Hematopoietic multipotent progenitor cell (in vitro differentiated cells): ENCODE measurements around the gene OBSCN. TPM values are rescaled to one million over a fixed set of nuclear protein-coding genes. Genes with fewer than 3 reads are reported as not detected.

Source experiments
- DNase-seq, 3 donors: peaks; one replicate each; pipeline ENCODE4 v3.0.0-alpha.2; 2011 to 2015; ENCODE audit warnings: low read depth in 2 of 3, low spot score in 2 of 3
- total RNA-seq: library from RNA; depleted of rRNA; stranded (reverse); fragments of >200 nt; gene quantifications from one replicate; pipeline ENCODE4 v1.2.3, GENCODE V29; 2012

The OBSCN gene, protein sequence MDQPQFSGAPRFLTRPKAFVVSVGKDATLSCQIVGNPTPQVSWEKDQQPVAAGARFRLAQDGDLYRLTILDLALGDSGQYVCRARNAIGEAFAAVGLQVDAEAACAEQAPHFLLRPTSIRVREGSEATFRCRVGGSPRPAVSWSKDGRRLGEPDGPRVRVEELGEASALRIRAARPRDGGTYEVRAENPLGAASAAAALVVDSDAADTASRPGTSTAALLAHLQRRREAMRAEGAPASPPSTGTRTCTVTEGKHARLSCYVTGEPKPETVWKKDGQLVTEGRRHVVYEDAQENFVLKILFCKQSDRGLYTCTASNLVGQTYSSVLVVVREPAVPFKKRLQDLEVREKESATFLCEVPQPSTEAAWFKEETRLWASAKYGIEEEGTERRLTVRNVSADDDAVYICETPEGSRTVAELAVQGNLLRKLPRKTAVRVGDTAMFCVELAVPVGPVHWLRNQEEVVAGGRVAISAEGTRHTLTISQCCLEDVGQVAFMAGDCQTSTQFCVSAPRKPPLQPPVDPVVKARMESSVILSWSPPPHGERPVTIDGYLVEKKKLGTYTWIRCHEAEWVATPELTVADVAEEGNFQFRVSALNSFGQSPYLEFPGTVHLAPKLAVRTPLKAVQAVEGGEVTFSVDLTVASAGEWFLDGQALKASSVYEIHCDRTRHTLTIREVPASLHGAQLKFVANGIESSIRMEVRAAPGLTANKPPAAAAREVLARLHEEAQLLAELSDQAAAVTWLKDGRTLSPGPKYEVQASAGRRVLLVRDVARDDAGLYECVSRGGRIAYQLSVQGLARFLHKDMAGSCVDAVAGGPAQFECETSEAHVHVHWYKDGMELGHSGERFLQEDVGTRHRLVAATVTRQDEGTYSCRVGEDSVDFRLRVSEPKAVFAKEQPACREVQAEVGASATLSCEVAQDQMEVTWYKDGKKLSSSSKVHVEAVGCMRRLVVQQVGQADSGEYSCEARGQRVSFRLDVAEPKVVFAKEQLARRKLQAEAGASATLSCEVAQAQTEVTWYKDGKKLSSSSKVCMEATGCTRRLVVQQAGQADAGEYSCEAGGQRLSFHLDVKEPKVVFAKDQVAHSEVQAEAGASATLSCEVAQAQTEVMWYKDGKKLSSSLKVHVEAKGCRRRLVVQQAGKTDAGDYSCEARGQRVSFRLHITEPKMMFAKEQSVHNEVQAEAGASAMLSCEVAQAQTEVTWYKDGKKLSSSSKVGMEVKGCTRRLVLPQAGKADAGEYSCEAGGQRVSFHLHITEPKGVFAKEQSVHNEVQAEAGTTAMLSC (N-terminal part only)
- total RNA-seq = 85.9 TPM

- DNase-seq = no peak
Observed at GRCh38 chr1:228207851-228208821, at the start of gene OBSCN. OBSCN (plus strand) TSS chr1:228208044; CDS start chr1:228211784, 3,740 bp downstream.

GRCh38 chr1:228158151-228159007 lies 49.5 kb upstream of the OBSCN start:
- no peak for DNase-seq

DNA sequence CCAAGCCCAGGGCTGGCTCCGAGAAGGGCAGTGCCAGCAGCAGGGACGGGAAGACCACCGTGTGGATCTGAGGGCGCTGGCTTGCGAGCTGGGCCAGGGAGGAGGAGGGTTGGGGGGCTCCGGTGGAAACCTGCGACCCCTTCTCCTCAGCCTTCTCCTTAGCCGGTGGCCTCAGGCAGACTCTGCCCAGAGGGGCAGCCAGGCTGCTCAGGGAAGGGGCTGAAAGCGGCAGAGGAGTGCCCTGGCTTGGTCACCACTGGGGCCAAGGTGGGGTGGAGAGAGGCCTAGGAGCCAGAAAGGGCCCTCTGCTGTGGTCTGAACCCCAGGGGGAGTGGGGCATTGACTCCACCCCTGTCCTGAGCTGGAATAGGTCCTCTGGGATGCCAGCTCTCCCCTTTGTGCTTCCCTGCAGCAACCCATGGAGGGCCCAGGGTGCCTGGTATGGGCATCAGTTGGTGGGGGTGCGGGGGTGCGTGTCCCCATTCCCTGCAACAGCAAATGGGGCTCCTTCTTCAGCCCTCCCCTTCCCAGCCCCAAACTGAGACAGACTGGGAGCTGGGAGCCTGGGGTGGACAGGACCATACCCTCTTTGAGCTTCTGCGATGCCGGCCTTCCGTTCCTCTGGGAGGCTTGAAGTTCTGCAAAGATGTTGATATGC lies 48.7 kb upstream of the OBSCN start:
- DNase-seq = no peak

DNA sequence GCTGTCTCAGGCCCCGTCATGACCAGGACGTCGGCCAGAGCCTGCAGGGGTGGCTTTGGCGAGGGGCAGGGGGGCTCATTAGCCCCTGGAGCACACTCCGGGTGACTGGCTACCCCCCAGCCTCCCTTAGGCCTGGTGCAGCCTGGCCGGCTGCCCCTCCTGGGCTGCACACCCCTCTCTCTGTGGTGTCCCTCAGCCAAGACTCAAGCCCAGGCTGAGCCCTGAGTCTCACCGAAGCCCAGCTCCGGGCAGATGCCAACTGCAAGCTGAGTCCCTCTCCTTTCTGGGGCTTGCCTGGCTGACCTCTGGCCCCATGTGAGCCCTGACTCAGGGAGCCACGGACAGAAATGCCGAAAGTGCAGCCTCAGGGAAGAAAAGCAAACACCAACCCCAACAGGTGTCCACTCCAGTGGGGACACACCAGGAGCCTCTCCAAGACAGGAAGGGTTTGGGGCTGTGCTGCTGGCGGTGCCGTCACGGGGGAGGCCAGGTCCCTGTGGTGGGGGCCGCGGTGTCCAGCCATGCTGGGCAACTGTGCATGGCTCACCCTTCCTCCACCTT lies 47.6 kb upstream of the OBSCN start:
- no peak for DNase-seq

DNA sequence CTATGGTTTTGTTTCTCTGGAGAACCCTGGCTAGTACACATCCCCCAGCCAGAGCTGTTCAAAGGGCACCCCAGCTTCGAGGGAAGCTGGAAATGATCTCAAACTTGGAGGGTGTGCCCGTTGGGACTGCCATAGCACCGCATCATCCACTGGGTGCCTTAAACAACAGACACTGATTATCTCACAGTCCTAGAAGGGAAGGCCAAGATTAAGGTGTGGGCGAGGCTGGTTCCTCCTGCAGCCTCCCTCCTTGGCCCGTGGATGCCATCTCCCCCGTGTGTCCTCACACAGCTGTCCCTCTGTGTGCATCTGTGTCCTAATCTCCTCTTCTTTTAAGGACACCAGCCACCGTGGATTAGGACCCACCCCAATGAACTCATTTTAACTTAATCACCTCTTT lies 46.5 kb upstream of the OBSCN start:
- DNase-seq = no peak

DNA sequence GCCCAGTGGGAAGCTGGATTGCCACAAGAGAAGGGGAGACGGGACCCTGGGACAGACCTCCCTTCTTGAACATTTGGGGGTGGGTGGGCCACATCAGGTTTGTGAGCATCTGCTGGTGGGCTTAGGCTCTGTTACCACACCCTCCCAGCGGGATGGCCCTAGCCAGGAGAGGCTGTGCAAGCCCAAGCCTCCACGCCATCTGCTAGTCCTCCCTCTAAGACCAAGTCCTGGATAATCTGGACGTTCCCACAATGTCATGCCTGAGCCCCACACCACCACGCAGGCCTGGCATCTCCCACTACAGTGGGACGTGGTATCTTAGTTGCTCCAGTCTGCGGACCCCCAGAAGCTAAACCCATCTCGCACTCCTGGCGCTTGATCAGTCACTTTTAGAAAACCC lies 46.0 kb upstream of the OBSCN start:
- DNase-seq = no peak

DNA sequence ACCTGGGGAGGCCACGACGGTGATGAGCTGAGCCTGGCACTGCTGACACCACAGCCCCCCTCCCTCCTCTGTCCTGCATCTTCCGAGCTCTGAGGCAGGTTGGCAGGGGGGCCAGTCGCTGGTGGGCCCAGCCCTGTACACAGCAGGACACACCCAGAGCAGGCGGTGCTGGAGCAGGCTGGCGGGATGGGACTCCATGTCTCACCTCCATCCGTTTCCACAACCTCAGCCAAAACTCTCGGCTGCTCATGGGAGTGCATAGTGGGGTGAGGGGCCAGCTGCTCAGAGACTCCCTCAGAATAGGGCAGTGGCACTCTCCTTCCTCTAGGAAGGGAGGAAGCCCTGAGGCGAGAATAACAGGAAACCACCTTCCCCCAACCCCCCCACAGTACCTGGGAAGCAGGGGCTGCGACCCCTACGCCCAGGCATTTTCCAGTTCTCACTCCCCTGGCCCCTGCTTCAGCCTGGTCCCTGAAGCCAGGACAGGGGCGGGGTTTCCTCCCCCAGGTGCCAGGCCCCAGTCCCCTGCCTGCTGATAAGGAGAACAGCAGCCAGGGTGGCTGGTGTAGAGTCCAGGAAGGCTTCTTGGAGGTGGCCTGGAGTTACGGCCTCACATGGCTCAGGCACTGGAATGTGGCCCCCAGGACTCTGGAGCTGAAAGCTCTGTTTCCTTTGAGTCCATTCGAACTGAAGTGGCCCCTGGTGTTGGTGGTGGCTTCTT lies 45.4 kb upstream of the OBSCN start:
- DNase-seq = no peak

DNA sequence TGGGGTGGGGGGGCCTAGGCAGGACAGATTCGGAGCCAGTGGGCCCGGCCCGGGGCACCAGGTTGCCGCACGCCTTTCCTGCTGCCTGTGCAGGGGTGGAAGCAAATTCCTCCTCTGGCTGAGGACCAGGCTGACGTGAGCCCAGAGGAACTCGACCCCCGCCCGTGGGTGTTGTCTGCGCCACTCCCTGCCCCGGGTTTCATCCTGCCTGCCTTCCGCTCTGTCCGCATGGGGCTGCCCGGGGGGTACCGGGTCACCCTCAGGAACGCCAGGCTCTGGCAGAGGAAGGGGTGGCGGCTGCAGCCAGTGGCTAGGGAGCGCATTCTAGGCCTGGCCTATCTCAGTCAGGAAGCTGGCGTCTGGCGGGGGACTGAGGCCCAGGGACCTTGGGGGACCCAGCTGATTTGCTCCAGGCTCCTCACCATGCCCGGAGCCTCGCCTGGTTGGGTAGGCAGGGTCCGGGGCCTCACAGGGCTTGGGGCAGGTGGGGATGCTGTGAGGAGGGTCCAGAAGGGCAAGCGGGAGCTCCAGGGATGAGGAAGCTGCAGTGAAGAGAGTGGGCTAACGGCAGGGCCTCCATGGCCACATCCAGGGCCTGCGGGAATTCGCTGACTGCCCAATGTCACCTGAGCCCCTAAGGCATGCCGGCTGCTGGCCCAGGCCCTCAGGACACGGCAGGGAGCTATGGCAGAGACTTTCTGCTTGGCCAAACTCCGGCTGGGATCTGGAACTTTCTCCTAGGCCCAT lies 44.7 kb upstream of the OBSCN start:
- DNase-seq = no peak

GRCh38 chr1:228163776-228164519 lies 43.9 kb upstream of the OBSCN start:
- DNase-seq = no peak

GRCh38 chr1:228164561-228165371 lies 43.1 kb upstream of the OBSCN start:
- DNase-seq = peak in 1 of 3 donors; percentile 47

- DNase-seq = peak; percentile 99
Observed at GRCh38 chr1:228165372-228166169, 42.3 kb upstream of the OBSCN start, which contains the start of gene IBA57. IBA57 (plus strand) TSS chr1:228165804; CDS start chr1:228165817, 13 bp downstream.

DNA sequence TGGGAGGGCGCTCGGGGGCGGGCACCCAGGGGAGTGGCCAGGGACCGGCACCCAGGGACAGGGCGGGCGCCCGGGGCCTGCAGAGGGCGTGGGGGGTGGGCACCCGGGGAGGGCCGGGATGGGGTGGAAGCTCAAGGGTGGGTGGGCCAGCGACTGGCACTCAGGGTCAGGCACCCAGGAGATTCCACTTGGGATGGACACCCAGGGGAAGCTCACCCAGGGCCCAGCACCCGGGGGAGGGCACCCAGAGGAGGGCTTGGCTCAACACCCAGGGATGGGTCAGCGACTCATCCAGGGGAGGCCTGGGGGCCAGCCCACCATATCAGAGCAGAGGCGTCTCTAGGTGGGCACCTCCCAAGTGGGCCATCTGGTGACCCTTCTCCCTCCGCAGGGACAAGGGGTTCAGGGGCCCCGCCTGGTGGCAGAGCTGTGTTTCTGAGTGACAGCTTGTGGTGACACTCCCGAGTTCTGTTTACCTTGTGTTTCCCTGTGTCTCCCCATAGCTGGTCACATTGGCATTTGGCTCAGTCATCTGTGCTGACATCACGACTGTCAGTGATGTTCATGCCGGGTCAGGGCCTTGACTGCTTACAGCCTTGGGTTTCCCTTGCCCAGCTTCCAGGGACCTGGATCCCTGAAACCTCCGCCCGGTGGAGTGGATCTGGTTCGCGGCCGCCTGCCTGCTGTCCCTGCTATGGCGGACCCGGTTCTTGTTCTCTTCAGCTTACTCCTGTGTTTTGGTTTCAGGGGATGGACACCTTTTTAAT lies 41.5 kb upstream of the OBSCN start:
- DNase-seq = peak; percentile 46 to 96 (median 90)

- DNase-seq = no peak
Observed at GRCh38 chr1:228168563-228169270, 39.1 kb upstream of the OBSCN start.
